ENCODE results near the gene ARHGAP11B.
"Not testable (repeated sequence)": the region's sequence is repeated elsewhere in the genome, so short reads cannot be mapped to it uniquely, and the experiment has no call there.

The ARHGAP11B gene

GRCh38 chr15:30625436-30626193 lies at the start of gene ARHGAP11B:
Gene ARHGAP11B, plus strand, starts transcription at chr15:30626128.
- CTCF ChIA-PET, POLR2A ChIA-PET: not testable (repeated sequence)

GRCh38 chr15:30579394-30579970 lies 46.4 kb upstream of the ARHGAP11B start:
- POLR2A ChIA-PET, CTCF ChIA-PET: not testable (repeated sequence)

- POLR2A ChIA-PET, CTCF ChIA-PET: not testable (repeated sequence)
These were observed 45.2 kb upstream of the ARHGAP11B start for GRCh38 chr15:30580716-30581115.

GRCh38 chr15:30598953-30599352 lies 27.0 kb upstream of the ARHGAP11B start:
- POLR2A ChIA-PET, CTCF ChIA-PET: not testable (repeated sequence)

- CTCF ChIA-PET, POLR2A ChIA-PET: not testable (repeated sequence)
These were observed 22.1 kb upstream of the ARHGAP11B start, which contains the start of gene GOLGA8H for GRCh38 chr15:30603796-30604195. Gene GOLGA8H, plus strand, starts transcription at chr15:30604028. Its CDS starts 98 bp downstream, at chr15:30604126.

GRCh38 chr15:30612271-30612670 lies 13.7 kb upstream of the ARHGAP11B start:
- POLR2A ChIA-PET, CTCF ChIA-PET: not testable (repeated sequence)

- CTCF ChIA-PET, POLR2A ChIA-PET: not testable (repeated sequence)
These were observed 4.6 kb upstream of the ARHGAP11B start for GRCh38 chr15:30621342-30621741.

- CTCF ChIA-PET, POLR2A ChIA-PET: not testable (repeated sequence)
These were observed 252 bp downstream of the ARHGAP11B start for GRCh38 chr15:30626194-30626565.

- POLR2A ChIA-PET, CTCF ChIA-PET: not testable (repeated sequence)
These were observed 704 bp downstream of the ARHGAP11B start for GRCh38 chr15:30626632-30627031.

- ChIA-PET CTCF (no interaction called here), POLR2A (no interaction called here)
These were observed 24.3 kb downstream of the ARHGAP11B start for GRCh38 chr15:30650012-30650929.

GRCh38 chr15:30661154-30661553 lies 35.2 kb downstream of the ARHGAP11B start:
- CTCF ChIA-PET, POLR2A ChIA-PET: not testable (repeated sequence)

GRCh38 chr15:30669621-30670020 lies 43.7 kb downstream of the ARHGAP11B start:
- CTCF ChIA-PET, POLR2A ChIA-PET: not testable (repeated sequence)

GRCh38 chr15:30670056-30670455 lies 44.1 kb downstream of the ARHGAP11B start:
- POLR2A ChIA-PET = no interaction called here
- CTCF ChIA-PET = no interaction called here

GRCh38 chr15:30671309-30671708 lies 45.4 kb downstream of the ARHGAP11B start:
- ChIA-PET CTCF (no interaction called here), POLR2A (no interaction called here)

GRCh38 chr15:30675126-30675525 lies 49.2 kb downstream of the ARHGAP11B start:
- ChIA-PET CTCF (no interaction called here), POLR2A (no interaction called here)

- POLR2A ChIA-PET, CTCF ChIA-PET: not testable (repeated sequence)
These were observed 50.0 kb downstream of the ARHGAP11B start for GRCh38 chr15:30675891-30676290.

- CTCF ChIA-PET, POLR2A ChIA-PET: not testable (repeated sequence)
These were observed 55.1 kb downstream of the ARHGAP11B start for GRCh38 chr15:30680997-30681396.

- CTCF ChIA-PET, POLR2A ChIA-PET: not testable (repeated sequence)
These were observed 59.9 kb downstream of the ARHGAP11B start for GRCh38 chr15:30685709-30686285.

GRCh38 chr15:30686651-30687050 lies 60.7 kb downstream of the ARHGAP11B start:
- POLR2A ChIA-PET, CTCF ChIA-PET: not testable (repeated sequence)
